Tongue (tissue), 2 donors: ENCODE results near the gene RELA. TPM values are rescaled to one million over a fixed set of nuclear protein-coding genes. Genes with fewer than 3 reads are reported as not detected.
A peak's percentile ranks its signal among the peaks of the same experiment; 100 is the strongest.
"Not testable (repeated sequence)": the region's sequence is repeated elsewhere in the genome, so short reads cannot be mapped to it uniquely, and the experiment has no call there.

ENCODE experiments used
- DNase-seq: peaks from one replicate; pipeline ENCODE4 v3.0.0-alpha.2; 2015
- total RNA-seq: library from RNA; depleted of rRNA; stranded (reverse); fragments of >200 nt; gene quantifications from one replicate; pipeline ENCODE4 v1.2.3, GENCODE V29; 2014

RELA gene
- 18.8 TPM for total RNA-seq

DNA sequence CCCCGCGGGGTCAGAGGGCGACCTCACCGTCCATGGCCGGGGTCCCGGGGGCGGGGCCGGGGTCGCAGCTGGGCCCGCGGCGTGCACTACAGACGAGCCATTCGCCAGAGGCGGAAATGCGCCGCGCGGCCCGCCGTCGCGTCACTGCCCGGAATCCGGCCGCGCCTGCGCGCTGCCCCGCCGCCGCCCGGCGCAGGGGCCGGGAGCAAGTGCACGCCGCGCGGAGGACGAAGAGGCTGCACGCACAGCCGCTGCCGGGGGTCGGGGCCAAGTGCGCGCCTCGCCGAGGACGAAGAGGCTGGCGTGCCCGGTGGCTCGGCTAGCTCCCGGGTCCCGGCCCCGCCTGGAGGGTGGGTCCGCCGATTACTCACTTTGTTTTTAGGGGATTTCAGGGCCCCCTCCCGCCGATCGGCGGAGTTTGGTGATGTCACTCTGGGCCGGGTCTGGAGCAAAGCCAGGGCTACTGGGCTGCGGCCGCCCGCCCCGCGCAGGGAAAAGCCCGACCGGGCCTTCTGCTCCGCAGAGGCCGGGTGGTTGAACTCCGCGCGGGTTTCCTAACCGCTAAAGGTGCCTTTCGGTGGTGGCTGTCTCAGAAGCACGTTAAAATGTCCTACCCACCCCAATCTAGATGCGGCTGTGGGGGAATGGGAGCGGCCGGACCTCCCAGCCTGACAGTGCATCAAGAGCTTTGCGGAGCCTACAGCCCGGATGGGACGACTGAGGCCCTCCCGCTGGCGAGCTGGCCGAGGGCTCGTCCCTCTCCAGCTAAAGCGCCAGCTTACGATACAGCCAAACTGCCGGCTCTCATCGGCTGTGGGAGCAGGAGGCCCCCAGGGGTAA lies at the start of gene RELA:
Gene RELA, minus strand, starts transcription at position 118 of the 840 bp plus-strand sequence. Its CDS starts 84 bp downstream, at position 34.
- peak; percentile 96 for DNase-seq

DNA sequence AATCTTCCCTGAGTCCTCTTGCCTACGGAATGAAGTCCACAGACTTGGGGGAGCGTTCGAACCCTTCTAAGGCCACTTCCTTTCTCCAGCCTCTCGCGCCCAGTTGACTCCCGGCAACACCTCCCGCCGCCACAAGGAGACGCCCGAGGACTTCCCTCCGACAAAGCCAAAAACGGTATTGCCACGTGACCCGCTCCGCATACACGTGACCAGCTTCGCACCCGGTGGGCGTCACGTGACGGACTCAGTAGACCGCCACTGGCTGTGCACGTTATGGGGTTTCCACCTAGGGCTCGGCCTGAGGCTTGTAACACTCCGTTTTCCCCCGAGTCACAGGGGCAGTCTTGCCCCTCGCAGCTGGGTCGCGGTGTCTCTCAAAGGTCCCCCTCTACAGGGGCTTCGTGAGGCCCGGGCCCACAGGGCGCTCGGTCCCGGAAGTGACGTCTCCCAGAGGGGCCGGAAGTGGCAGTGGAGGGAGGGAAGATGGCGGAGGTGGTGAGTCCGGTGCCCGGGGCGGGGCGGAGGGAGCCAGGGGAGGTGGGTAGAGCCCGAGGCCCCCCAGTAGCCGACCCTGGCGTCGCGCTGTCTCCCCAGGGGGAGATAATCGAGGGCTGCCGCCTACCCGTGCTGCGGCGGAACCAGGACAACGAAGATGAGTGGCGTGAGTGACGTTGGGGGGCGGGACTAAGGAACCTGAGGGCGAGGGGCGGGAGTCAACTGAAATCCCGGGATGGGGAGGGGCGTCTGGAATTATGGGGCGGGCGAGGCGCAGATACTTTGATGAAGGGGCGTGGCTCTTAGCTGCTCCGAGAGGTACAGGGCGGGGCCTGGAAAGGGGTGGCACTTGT lies 49.3 kb upstream of the RELA start, which contains the start of gene KAT5:
Gene KAT5, plus strand, starts transcription at position 468 of the 848 bp plus-strand sequence. Its CDS starts 16 bp downstream, at position 484.
- DNase-seq: peak; percentile 99

DNA sequence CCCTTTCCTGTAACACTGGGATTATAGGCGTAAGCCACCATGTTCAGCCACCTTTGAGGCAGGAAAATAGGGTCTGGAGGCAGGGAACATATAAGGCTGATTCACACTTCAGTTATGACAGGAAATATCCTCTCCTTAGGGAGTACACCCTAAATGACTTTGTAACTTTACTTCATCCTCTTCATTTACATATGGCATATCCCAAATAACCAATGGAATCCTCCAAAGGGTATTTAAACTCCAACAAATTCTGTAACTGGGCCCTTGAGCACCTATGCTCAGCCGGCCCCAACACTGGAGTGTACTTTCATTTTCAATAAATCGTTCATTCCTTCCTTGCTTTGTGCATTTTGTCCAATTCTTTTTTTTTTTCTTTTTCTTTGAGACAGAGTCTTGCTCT lies 47.7 kb upstream of the RELA start:
- no peak for DNase-seq

DNA sequence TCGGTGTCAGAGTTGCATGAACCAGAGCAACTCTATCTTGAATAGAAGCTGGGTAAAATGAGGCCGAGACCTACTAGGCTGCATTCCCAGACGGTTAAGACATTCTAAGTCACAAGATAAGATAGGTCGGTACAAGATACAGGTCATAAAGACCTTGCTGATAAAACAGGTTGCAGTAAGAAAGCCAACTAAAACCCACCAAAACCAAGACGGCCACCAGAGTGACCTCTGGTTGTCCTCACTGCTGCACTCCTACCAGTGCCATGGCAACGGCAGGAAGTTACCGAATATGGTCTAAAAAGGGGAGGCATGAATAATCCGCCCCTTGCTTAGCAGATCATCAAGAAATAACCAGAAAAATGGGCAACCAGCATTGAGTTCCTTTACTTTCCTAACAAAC lies 46.9 kb upstream of the RELA start:
- DNase-seq: no peak

DNA sequence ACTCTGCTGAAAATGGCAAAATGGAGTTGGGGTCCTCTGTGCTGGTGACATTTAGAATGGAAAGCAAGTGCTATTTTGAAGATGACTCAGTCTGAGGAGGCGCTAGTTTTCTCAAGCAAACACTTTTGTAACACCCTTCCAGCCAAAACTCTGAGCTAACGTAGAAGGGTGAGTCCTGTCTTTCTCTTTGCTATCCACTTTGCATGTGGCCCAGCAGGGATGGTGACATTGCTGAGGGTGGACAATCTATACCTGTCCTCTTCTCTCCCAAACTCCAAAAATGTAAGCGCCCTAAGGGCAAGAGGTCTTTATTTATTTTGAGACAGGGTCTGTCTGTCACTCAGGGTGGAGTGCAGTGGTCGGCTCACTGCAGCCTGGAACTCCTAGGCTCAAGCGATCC lies 45.7 kb upstream of the RELA start:
- no peak for DNase-seq

DNA sequence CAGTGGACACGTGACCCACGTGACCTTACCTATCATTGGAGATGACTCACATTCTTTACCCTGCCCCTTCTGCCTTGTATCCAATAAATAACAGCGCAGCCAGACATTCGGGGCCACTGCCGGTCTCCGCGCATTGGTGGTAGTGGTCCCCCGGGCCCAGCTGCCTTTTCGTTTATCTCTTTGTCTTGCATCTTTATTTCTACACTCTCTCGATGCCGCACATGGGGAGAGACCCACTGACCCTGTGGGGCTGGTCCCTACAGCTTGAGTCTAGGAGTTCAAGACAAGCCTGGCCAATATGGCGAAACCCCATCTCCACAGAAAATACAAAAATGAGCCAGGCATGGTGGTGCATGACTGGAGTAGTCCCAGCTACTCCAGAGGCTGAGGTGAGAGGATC lies 44.3 kb upstream of the RELA start:
- not testable (repeated sequence) for DNase-seq

DNA sequence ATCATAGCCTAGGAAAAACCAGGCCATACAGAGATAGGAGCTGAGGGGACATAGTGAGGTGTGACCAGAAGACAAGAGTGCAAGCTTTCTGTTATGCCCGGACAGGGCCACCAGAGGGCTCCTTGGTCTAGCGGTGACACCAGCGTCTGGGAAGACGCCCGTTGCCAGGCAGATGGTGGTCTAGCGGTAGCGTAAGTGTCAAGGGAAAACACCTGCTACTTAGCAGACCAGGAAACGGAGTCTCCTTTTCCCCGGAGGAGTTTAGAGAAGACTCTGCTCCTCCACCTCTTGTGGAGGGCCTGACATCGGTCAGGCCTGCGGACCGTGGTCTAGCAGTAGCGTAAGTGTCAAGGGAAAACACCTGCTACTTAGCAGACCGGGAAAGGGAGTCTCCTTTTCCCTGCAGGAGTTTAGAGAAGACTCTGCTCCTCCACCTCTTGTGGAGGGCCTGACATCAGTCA lies 43.6 kb upstream of the RELA start:
- peak; percentile 80 for DNase-seq

DNA sequence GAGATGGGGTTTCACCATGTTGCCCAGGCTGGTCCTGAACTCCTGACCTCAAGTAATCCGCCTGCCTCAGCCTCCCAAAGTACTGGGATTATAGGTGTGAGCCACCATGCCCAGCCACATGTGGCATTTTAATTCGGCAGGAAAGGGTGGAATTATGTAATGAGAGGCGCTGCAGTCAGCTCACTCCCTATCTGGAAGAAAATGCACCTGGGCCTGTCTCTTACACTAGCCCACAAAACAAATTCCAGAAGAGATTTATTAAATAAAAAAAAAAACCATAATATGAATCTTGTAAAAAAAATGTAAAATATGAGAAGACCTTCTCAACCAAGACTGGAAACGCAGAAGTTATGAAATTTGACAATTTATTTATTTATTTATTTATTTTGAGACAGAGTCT lies 41.1 kb upstream of the RELA start:
- no peak for DNase-seq

DNA sequence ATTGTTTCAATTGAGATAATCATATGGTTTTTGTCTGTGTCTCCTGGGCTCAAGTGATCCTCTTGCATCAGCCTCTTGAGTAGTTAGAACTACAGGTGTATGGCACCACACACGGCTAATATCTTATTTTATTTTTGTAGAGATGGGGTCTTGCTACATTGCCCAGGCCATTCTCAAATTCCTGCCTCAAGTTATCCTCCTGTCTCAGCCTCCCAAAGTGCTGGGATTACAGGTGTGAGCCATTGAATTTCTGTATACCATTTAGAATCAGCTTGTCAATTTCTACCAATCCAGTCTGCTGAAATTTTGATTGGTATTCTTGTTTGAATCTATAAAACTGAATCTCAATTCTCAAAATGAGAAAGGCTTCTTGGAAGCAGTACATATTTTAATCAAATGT lies 39.0 kb upstream of the RELA start:
- no peak for DNase-seq

DNA sequence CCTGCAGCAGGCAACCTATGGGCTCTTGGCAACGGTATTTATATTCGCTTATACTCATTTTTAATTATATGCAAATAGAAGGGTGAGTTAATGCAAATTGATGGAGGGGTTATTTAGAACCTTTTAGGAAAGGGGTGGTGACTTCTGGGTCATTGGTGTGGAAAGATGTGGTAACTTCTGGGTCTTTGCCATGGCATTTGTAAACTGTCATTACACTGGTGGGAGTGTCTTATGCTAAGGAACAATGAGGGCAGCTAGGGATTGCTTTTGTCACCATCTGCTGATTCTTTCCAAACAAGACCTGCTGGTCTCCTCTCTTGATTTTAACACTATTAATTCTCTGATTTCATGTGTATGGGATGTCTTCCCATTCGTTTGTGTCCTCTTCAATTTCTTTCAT lies 37.7 kb upstream of the RELA start:
- DNase-seq: no peak

DNA sequence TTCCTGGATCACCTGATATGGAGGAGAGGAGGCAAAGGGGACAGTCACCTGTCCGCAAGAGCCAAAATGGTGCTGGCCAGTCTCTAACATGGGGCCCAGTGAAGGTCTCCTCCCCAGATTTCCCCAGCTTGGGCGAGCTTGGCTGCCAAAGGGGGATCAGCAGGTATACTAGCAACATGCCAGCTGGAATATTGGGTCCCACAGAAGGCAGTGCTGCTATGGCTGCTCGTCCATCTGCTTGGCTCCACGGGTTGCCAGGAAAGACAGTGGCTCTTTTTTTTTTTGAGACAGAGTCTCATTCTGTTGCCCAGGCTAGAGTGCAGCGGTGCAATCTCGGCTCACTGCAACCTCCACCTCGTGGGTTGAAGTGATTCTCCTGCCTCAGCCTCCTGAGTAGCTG lies 36.6 kb upstream of the RELA start:
- no peak for DNase-seq

DNA sequence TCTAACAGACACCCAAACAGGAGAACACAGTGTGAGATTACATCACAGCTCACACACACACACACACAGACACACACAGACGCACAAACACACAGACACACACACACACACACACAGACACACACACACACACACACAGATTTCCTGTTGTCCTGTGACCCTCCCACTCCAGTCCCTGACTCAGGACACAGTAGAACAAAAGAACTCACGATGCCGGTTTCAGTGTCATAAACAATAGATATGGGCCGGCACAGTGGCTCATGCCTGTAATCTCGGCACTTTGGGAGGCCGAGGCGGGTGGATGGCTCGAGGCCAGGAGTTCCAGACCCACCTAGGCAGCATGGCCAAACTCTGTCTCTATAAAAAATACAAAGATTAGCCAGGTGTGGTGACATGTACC lies 35.5 kb upstream of the RELA start:
- no peak for DNase-seq

DNA sequence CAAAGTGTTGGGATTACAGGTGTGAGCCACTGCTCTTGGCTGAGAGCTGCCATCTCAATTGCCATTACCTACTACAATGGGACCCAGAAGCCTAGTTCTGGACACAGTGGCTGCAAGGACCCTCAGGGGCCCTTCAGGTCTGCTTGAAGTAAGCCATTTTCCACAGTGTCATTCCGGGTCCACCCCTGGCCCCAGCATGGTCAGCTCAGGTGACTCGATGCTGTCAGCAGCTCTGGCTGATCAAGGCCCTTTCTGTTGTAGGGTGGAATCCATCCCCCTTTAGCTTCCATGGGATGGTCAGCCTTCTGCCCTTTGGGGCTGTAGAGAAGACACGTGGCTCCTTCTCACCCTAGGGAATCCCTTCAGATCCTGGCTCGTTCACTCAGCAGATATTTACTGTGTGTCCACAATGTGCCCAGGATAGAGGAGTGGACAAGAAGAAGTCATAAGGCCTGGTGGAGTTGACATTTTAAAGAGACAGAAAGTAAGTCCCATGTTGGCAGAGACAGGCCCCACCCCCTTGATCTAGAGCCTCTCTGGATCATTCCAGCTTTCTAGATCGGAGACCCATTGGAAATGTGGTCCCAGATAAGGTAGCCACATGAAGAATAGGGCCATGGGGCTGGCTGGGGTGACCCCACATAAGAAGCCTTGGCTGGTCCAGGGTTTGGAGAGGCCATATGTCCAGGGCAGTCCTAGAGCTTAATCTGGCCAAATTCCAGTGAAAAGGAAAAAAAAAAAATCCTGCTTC lies 34.3 kb upstream of the RELA start:
- DNase-seq: no peak

DNA sequence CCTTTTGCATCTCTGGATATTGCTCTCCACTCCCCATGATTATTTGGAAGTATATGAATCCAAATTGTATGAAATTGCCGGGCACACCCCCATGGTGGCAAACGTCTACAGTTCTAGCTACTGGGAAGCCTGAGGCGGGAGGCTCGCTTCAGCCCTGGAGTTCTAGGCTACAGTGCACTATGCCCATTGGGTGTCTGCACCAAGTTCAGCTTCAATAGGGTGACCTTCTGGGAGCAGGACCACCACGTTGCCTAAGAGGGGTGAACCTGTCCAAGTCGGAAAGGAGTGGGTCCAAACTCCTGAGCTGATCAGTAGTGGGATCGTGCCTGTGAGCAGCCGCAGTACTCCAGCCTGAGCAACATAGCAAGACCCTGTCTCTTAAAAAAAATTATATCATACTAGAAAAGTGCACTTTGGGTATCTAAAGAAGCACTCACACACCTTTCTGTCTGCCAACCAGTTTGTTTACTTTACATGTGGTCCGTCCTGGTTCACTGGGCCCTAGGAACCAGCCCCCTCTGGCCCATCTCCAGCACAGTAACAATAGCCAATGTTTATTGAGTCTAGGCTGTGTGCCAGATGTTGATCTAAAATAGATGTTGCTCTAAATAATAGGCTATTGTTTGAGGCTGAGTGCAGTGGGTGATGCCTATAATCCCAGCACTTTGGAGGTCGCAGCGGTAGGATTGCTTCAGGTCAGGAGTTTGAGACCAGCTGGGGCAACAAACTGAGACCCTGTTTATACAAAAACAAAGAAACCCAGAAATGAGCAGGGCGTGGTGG lies 32.9 kb upstream of the RELA start:
- DNase-seq: peak; percentile 26

DNA sequence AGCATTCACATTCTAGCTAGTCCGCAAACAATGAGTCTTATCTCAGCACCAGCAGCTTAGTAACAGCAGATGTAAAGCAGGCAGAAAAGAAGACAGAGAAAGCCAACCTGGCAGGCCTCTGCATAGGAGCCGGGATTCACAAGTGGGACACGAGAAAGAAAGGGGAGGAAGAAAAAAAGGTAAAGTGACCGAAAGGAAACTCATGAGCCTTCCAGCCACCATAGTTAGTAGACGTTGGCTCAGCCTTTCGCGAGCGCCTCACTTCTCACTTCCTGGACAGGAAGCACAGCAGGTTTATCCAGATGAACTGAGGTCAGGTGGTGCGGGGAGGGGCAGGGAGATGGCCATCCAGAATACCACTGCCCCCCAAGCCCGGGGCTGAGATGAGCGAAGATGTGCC lies 29.7 kb upstream of the RELA start:
- DNase-seq: no peak

DNA sequence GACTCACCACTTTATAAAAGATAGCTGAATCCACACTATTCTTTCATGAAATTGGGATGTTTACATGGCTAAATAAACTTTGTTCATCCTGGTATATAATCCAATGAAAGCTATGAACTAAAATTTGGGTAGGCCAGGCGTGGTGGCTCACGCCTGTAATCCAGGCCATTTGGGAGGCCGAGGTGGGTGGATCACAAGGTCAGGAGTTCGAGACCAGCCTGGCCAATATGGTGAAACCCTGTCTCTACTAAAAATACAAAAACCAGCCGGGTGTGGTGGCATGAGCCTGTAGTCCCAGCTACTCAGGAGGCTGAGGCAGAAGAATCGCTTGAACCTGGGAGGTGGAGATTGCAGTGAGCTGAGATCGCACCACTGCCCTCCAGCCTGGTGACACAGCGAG lies 29.1 kb upstream of the RELA start:
- not testable (repeated sequence) for DNase-seq

DNA sequence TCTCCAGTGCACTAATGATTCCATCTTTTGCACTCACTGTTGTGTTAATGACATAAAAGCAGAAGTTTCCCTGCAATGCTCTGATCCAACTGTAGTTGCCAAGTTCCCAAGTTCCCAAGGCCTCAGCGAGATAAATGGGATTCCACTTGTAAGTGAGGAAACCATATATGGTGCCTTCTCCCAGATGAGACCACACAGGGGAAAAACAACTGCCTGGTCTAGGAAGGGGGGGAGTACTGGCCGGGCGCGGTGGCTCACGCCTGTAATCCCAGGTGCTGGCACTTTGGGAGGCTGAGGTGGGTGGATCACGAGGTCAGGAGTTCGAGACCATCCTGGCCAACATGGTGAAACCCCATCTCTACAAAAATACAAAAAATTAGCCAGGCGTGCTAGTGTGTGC lies 23.3 kb upstream of the RELA start:
- no peak for DNase-seq

DNA sequence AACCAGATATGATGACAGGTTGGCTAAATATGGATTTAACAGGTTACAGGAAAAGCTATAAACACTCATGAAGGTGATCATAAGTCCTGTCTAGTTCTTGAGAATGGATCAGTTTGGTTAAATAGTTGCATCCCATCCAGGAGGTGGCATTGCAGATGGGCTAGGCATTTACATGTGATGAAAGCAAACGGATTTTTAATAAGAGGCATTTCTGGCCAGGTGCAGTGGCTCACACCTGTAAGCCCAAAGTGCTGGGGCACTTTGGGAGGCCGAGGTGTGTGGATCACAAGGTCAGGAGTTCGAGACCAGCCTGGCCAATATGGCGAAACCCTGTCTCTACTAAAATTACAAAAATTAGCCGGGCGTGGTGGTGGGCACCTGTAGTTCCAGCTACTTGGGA lies 20.8 kb upstream of the RELA start:
- DNase-seq: not testable (repeated sequence)

DNA sequence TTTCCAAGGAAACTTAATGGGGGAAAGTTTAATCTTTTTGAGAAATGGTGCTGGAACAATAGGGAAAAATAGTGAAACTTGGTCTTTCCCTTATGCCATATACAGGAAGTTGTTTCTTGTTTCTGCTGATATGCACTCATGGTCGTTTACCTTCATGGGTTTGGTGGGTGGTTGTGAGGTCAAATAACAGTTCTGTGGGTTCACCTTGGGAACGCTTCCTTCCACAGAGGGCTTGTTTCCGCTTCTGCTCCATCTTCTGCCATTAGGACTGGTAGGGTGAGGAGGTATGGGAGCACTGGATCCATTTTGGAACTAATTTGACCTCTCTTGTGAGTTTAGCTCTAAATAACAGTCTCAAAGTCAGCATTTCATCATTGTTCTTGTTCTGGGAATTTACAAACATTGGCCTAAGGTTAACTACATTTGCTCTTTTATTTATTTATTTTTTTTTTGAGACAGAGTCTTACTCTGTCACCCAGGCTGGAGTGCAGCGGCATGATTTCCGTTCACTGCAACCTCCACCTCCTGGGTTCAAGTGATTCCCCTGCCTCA lies 17.6 kb upstream of the RELA start:
- no peak for DNase-seq

DNA sequence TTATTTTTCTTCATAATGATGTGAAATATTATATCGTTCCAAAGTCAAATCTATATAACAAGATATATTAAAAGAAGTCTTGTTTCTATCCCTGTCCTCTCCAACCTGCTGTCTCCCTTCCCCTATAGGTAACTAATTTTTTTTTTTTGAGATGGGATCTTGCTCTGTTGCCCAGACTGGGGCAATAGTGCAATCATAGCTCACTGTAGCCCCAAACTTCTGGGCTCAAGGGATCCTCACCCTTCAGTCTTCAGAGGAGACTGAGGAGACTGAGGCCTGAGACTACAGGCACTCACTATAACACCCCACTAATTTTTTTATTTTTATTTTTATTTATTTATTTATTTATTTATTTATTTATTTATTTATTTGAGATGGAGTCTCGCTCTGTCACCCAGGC lies 10.3 kb upstream of the RELA start:
- DNase-seq: no peak

DNA sequence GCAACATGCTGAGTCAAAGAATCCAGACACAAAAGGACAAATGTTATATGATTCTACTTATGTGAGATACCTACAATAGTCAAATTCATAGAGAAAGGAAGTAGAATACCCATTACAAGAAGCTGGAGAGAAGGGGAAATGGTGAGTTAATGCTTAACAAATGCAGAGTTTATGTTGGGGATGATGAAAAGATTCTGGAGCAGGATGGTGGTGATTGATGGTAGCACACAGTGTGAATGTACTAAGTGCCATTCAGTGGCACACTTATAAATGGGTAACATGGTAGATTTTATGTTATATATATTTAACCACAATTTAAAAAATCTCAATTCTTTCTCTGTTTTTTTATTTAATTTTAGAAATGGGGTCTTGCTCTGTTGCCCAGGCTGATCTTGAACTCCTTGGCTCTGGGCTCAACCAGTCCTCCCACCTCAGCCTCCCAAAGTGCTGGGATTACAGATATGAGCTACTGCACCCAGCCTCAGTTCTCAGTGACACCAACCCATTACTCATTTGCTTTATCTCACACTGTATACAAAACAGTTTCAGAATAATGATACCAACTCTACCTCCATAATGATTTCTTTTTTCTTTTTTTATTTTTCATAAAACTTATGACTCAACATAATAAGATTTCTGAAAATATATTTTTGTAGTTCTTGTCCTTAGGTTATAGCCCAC lies 9.6 kb upstream of the RELA start:
- no peak for DNase-seq
